ENCODE data around the gene ANKRD60.

ANKRD60 gene

GRCh38 chr20:58223358-58223941, 5.0 kb downstream of the ANKRD60 start:
- DNase-seq (ENCODE audit: low read depth in 2 of 2), result no peak

- DNase-seq (ENCODE audit: low read depth in 2 of 2), result no peak
These were observed 6.0 kb downstream of the ANKRD60 start for GRCh38 chr20:58222446-58222845.

GRCh38 chr20:58219342-58219700, 9.1 kb downstream of the ANKRD60 start:
- peak; percentile 82 for DNase-seq (ENCODE audit: low read depth in 2 of 2)

GRCh38 chr20:58218665-58219341, 9.7 kb downstream of the ANKRD60 start:
- no peak for DNase-seq (ENCODE audit: low read depth in 2 of 2)

- DNase-seq (ENCODE audit: low read depth in 2 of 2), result no peak
These were observed 12.1 kb downstream of the ANKRD60 start for GRCh38 chr20:58216334-58216733.

GRCh38 chr20:58215116-58215515, 13.3 kb downstream of the ANKRD60 start:
- DNase-seq (ENCODE audit: low read depth in 2 of 2), result no peak

GRCh38 chr20:58214310-58214709, 14.1 kb downstream of the ANKRD60 start:
- DNase-seq (ENCODE audit: low read depth in 2 of 2), result no peak

GRCh38 chr20:58213716-58214115, 14.7 kb downstream of the ANKRD60 start:
- no peak for DNase-seq (ENCODE audit: low read depth in 2 of 2)

- no peak for DNase-seq (ENCODE audit: low read depth in 2 of 2)
These were observed 15.3 kb downstream of the ANKRD60 start for GRCh38 chr20:58213121-58213520.

- no peak for DNase-seq (ENCODE audit: low read depth in 2 of 2)
These were observed 15.8 kb downstream of the ANKRD60 start for GRCh38 chr20:58212636-58213035.

GRCh38 chr20:58210398-58210747, 18.1 kb downstream of the ANKRD60 start:
- DNase-seq (ENCODE audit: low read depth in 2 of 2), result no peak

GRCh38 chr20:58209652-58210397, 18.6 kb downstream of the ANKRD60 start:
- peak in 1 of 2 experiments; percentile 26 for DNase-seq (ENCODE audit: low read depth in 2 of 2)

- no peak for DNase-seq (ENCODE audit: low read depth in 2 of 2)
These were observed 19.5 kb downstream of the ANKRD60 start for GRCh38 chr20:58208944-58209343.

- no peak for DNase-seq (ENCODE audit: low read depth in 2 of 2)
These were observed 22.6 kb downstream of the ANKRD60 start for GRCh38 chr20:58205850-58206249.

GRCh38 chr20:58202044-58202443, 26.4 kb downstream of the ANKRD60 start:
- no peak for DNase-seq (ENCODE audit: low read depth in 2 of 2)

- no peak for DNase-seq (ENCODE audit: low read depth in 2 of 2)
These were observed 26.8 kb downstream of the ANKRD60 start for GRCh38 chr20:58201616-58202015.

GRCh38 chr20:58199469-58199868, 29.0 kb downstream of the ANKRD60 start:
- no peak for DNase-seq (ENCODE audit: low read depth in 2 of 2)

- no peak for DNase-seq (ENCODE audit: low read depth in 2 of 2)
These were observed 29.5 kb downstream of the ANKRD60 start for GRCh38 chr20:58198901-58199355.

GRCh38 chr20:58198384-58198783, 30.1 kb downstream of the ANKRD60 start:
- DNase-seq (ENCODE audit: low read depth in 2 of 2), result no peak

- DNase-seq (ENCODE audit: low read depth in 2 of 2), result no peak
These were observed 31.3 kb downstream of the ANKRD60 start for GRCh38 chr20:58197185-58197469.

- no peak for DNase-seq (ENCODE audit: low read depth in 2 of 2)
These were observed 31.9 kb downstream of the ANKRD60 start for GRCh38 chr20:58196402-58197184.

- DNase-seq (ENCODE audit: low read depth in 2 of 2), result no peak
These were observed 33.4 kb downstream of the ANKRD60 start for GRCh38 chr20:58195047-58195446.
